ENCODE measurements around the gene ZNF783.

The ZNF783 gene

DNA sequence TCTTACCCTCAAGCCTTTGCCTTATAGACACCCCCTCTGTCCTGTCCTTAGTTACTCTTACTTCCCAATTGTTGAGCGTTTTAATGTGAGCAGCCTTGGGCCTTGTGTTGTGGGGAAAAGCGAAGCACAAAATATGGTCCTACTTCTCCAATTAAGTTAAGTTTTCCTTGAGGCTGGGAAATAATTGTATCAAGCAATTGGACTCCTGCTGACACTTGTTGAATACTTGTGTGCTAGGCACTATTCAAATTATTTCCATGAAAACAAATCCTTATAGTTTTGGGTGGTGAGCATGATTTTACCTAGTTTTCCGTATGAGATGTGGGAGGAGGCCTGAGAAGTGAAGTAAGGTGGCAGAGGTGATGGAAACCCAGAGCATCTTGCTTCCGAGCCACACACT is 5.4 kb upstream of the ZNF783 start:
- Histone ChIP-seq H3K9ac (ENCODE audit: low read length) (no peak overlapping the region), H3K4me1 (ENCODE audit: low read length) (peaks cover 5% of the 10 kb centered on the region), H3K27me3 (ENCODE audit: low read depth, low read length) (no peaks in the 10 kb centered on the region), H3K79me2 (ENCODE audit: low read length) (no peaks in the 10 kb centered on the region), H4K20me1 (ENCODE audit: insufficient read depth, low read length) (no peaks in the 10 kb centered on the region), H2AFZ (ENCODE audit: low read depth, low read length) (no peak overlapping the region), H3K27ac (ENCODE audit: low read length) (no peak overlapping the region), H3K4me3 (ENCODE audit: low read length) (no peak overlapping the region), H3K4me2 (ENCODE audit: low read length) (no peak overlapping the region), H3K9me3 (ENCODE audit: insufficient read depth, low read length) (no peaks in the 10 kb centered on the region), H3K36me3 (replicated peaks; ENCODE audit: low read depth, low read length) (peaks cover 21% of the 10 kb centered on the region)
- TF ChIP-seq, protein P1, sequence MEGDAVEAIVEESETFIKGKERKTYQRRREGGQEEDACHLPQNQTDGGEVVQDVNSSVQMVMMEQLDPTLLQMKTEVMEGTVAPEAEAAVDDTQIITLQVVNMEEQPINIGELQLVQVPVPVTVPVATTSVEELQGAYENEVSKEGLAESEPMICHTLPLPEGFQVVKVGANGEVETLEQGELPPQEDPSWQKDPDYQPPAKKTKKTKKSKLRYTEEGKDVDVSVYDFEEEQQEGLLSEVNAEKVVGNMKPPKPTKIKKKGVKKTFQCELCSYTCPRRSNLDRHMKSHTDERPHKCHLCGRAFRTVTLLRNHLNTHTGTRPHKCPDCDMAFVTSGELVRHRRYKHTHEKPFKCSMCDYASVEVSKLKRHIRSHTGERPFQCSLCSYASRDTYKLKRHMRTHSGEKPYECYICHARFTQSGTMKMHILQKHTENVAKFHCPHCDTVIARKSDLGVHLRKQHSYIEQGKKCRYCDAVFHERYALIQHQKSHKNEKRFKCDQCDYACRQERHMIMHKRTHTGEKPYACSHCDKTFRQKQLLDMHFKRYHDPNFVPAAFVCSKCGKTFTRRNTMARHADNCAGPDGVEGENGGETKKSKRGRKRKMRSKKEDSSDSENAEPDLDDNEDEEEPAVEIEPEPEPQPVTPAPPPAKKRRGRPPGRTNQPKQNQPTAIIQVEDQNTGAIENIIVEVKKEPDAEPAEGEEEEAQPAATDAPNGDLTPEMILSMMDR (IDR thresholded peaks at IDR 0.05; ENCODE audit: low read depth, low read length), result no peak
- TF ChIP-seq EZH2phosphoT487 (IDR thresholded peaks at IDR 0.05; ENCODE audit: low read depth), result no peak

DNA sequence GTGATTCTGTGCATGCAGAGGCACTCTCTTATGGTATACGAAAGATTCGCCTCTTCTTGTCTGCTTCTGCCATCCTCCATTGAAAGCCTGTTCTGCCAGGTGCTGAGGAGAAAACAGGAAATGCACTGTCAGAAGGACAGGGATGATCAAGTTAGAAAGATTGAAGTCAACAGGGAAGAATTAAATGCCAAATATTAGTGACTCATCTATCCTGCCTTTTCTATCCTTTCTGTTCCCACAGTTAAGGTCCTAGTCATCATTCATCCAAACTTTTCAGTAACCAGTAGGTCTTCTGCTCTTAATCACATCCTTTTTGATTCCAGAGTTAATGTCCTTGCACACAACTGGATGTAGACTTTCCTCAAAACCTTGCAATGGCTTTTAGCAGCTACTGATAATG is 4.8 kb upstream of the ZNF783 start:
- Histone ChIP-seq H3K4me3 (ENCODE audit: low read length) (no peak overlapping the region), H3K27ac (ENCODE audit: low read length) (no peak overlapping the region), H2AFZ (ENCODE audit: low read depth, low read length) (no peak overlapping the region), H3K4me1 (ENCODE audit: low read length) (peaks cover 5% of the 10 kb centered on the region), H4K20me1 (ENCODE audit: insufficient read depth, low read length) (no peaks in the 10 kb centered on the region), H3K79me2 (ENCODE audit: low read length) (no peaks in the 10 kb centered on the region; the same call in 1 of the 2 replicates), H3K36me3 (replicated peaks; ENCODE audit: low read depth, low read length) (peaks cover 19% of the 10 kb centered on the region), H3K27me3 (ENCODE audit: low read depth, low read length) (no peaks in the 10 kb centered on the region), H3K9ac (ENCODE audit: low read length) (no peak overlapping the region), H3K4me2 (ENCODE audit: low read length) (no peak overlapping the region), H3K9me3 (ENCODE audit: insufficient read depth, low read length) (no peaks in the 10 kb centered on the region)
- TF ChIP-seq EZH2phosphoT487 (IDR thresholded peaks at IDR 0.05; ENCODE audit: low read depth), result no peak
- TF ChIP-seq, protein P1 (IDR thresholded peaks at IDR 0.05; ENCODE audit: low read depth, low read length), result no peak

DNA sequence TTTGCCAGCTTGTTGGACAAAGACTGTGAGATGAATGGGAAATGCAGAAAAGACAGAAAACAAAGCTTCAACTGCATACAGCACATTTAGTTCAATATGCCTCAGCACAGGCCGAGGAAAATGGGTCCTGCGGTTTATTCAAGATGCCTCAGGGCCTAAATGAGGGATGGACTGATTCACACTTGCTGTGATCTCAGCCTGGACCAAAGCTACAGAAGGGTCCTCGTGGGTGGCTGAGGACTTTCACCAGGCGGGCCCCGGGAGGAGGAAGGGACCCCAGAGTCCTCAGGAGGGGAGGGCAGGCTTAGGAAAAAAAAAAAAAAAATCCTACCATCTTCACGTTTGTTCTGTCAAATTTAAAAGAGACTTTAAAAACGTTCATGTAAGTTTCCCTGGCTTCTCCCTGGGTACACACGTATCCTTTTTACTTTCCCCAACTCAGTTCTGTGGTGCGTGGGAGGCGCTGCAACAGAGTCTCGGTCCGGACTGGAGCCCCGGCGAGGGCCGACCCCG is 624 bp upstream of the ZNF783 start:
- Histone ChIP-seq H4K20me1 (ENCODE audit: insufficient read depth, low read length) (peaks cover 7% of the 10 kb centered on the region; the same call in 1 of the 2 replicates), H3K9ac (ENCODE audit: low read length) (peak overlapping the region; percentile 91), H3K4me1 (ENCODE audit: low read length) (peaks cover 12% of the 10 kb centered on the region), H3K27me3 (ENCODE audit: low read depth, low read length) (no peaks in the 10 kb centered on the region), H3K4me2 (ENCODE audit: low read length) (peak overlapping the region; percentile 73), H3K36me3 (replicated peaks; ENCODE audit: low read depth, low read length) (peaks cover 19% of the 10 kb centered on the region), H3K4me3 (ENCODE audit: low read length) (peak overlapping the region; percentile 86), H2AFZ (ENCODE audit: low read depth, low read length) (peak overlapping the region; percentile 78), H3K9me3 (ENCODE audit: insufficient read depth, low read length) (no peaks in the 10 kb centered on the region), H3K79me2 (ENCODE audit: low read length) (peaks cover 38% of the 10 kb centered on the region), H3K27ac (ENCODE audit: low read length) (peak overlapping the region; percentile 18)
- TF ChIP-seq, protein P1 (IDR thresholded peaks at IDR 0.05; ENCODE audit: low read depth, low read length), result no peak
- TF ChIP-seq EZH2phosphoT487 (IDR thresholded peaks at IDR 0.05; ENCODE audit: low read depth), result no peak

DNA sequence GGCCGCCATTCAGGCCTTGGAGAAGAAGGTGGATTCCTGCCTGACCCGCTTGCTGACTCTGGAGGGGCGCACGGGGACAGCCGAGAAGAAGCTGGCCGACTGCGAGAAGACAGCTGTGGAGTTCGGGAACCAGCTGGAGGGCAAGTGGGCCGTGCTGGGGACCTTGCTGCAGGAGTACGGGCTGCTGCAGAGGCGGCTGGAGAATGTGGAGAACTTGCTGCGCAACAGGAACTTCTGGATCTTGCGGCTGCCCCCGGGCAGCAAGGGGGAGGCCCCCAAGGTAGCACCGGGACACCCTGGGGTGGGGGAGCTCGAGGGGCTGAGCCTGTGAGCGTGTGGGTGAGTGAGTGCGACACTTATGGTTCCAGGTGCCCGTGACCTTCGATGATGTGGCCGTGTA is 4.5 kb downstream of the ZNF783 start:
- Histone ChIP-seq H3K36me3 (replicated peaks; ENCODE audit: low read depth, low read length) (peaks cover 44% of the 10 kb centered on the region), H3K27ac (ENCODE audit: low read length) (no peak overlapping the region), H3K9ac (ENCODE audit: low read length) (no peak overlapping the region), H2AFZ (ENCODE audit: low read depth, low read length) (no peak overlapping the region), H3K4me3 (ENCODE audit: low read length) (no peak overlapping the region), H3K9me3 (ENCODE audit: insufficient read depth, low read length) (no peaks in the 10 kb centered on the region), H3K79me2 (ENCODE audit: low read length) (peaks cover 64% of the 10 kb centered on the region), H3K27me3 (ENCODE audit: low read depth, low read length) (no peaks in the 10 kb centered on the region), H3K4me2 (ENCODE audit: low read length) (no peak overlapping the region), H3K4me1 (ENCODE audit: low read length) (peaks cover 8% of the 10 kb centered on the region), H4K20me1 (ENCODE audit: insufficient read depth, low read length) (peaks cover 7% of the 10 kb centered on the region; the same call in 1 of the 2 replicates)
- TF ChIP-seq, protein P1 (IDR thresholded peaks at IDR 0.05; ENCODE audit: low read depth, low read length), result no peak
- no peak for TF ChIP-seq EZH2phosphoT487 (IDR thresholded peaks at IDR 0.05; ENCODE audit: low read depth)

Measured in OCI-LY3 (cell line).